ENCODE data around the gene PPP2R3B. TPM values are rescaled to one million over a fixed set of nuclear protein-coding genes. Genes with fewer than 3 reads are reported as not detected.
"Not testable (repeated sequence)": the region's sequence is repeated elsewhere in the genome, so short reads cannot be mapped to it uniquely, and the experiment has no call there.

Gene PPP2R3B
- total and polyA plus RNA-seq, 2 of the 13 experiments (the other 11 are each of a cell fraction or from before 2014, with no cell fraction given): 17.0 to 21.4 TPM

DNA sequence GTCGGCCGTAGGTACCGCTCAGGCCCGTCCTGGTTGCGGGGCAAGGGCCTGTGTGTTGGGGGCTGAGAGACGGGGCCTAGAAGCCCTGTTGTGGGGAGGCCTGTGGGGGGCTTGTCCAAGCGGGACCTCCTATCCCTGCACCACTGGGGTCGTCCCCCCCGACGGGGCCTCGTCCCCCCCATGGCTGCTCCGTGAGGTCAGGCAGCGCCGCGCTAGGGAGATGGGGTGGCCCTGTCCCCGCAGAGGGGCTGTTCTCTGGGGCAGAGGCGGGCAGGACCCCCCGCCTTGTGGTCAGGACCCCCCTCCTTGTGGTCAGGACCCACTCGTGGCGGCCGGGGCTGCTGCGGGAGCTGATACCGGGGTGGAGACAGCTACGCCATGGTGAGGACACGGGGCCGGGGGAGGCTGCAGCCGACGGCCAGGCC lies 56.0 kb downstream of the PPP2R3B start (continued):
- TF ChIP-seq PHF8 (CRISPR knock-in tag; IDR thresholded peaks at IDR 0.05) (no peak), ZNF891 (CRISPR knock-in tag; IDR thresholded peaks at IDR 0.05) (no peak), ZNF841 (CRISPR knock-in tag; IDR thresholded peaks at IDR 0.05; ENCODE audit: borderline replicate concordance) (no peak), BRD4 (CRISPR knock-in tag; IDR thresholded peaks at IDR 0.05) (no peak)
- TF ChIP-seq, protein P1, sequence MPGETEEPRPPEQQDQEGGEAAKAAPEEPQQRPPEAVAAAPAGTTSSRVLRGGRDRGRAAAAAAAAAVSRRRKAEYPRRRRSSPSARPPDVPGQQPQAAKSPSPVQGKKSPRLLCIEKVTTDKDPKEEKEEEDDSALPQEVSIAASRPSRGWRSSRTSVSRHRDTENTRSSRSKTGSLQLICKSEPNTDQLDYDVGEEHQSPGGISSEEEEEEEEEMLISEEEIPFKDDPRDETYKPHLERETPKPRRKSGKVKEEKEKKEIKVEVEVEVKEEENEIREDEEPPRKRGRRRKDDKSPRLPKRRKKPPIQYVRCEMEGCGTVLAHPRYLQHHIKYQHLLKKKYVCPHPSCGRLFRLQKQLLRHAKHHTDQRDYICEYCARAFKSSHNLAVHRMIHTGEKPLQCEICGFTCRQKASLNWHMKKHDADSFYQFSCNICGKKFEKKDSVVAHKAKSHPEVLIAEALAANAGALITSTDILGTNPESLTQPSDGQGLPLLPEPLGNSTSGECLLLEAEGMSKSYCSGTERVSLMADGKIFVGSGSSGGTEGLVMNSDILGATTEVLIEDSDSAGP (CRISPR knock-in tag; IDR thresholded peaks at IDR 0.05; ENCODE audit: borderline replicate concordance): 0 out of 2 replicates have a peak, but pooled peaks have one; percentile 13

DNA sequence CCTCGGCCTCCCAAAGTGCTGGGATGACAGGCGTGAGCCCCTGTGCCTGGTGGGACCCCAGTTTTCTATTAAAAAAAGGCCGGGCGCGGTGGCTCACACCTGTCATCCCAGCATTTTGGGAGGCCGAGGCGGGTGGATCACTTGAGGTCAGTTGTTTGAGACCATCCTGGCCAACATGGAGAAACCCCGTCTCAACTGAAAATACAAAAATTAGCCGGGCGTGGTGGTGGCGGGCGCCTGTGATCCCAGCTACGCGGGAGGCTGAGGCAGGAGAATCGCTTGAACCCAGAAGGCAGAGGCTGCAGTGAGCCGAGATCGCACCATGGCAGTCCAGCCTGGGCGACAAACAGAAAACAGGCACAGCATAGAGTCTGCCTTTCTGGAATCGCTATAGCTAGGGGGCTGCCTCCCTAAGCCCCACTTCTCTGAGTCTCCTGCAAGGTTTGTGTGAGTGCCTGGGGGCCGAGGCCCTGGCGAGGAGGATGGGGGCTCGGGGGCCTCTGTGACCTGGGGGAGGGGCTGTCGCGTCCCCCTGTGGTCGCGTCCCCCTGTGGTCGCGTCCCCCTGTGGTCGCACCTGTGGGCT lies 56.5 kb downstream of the PPP2R3B start:
- DNase-seq (ENCODE audit: low spot score); POLR2A ChIA-PET; H3K9ac ChIP-seq (ENCODE audit: insufficient read depth, low read depth, low read length); H4K20me1 ChIP-seq (ENCODE audit: insufficient read depth, low read length); BruUV-seq (replicated peaks); FAIRE-seq; H3K9me3 ChIP-seq (ENCODE audit: low read length); in situ Hi-C loops (cut with HindIII; ENCODE audit: extremely low pct_ligation_motif_present, low pct_unique_long_range_greater_than_20kb); H3K4me3 ChIP-seq (replicated peaks in 1 of 3; ENCODE audit: insufficient read depth in 1 of 3, low read depth in 2 of 3, low read length in 3 of 3); H3K27ac ChIP-seq (ENCODE audit: extremely low read length, insufficient read depth, low read length); CTCF ChIA-PET (ENCODE audit: low intra/inter-chr PET ratio, low total read pairs); intact Hi-C loops (cut with micrococcal nuclease; ENCODE audit: unreplicated experiment); H3K36me3 ChIP-seq (replicated peaks in 1 of 2; ENCODE audit: control insufficient read depth in 1 of 2, insufficient read depth in 2 of 2, low read length in 2 of 2); H2AFZ ChIP-seq (ENCODE audit: low read length); H3K27me3 ChIP-seq (ENCODE audit: control insufficient read depth in 1 of 2, insufficient read depth in 2 of 2, low read length in 2 of 2); H3K79me2 ChIP-seq (ENCODE audit: insufficient read depth, low read length); H3K4me1 ChIP-seq (ENCODE audit: insufficient read depth, low read length); H3K4me2 ChIP-seq (ENCODE audit: low read depth, low read length): not testable (repeated sequence)
- WGBS (ENCODE audit: low lambda C conversion rate): 80% methylated on average over 18 of the region's 29 CpGs
- ATAC-seq: peak; percentile 22

Data from HepG2 (cell line).